ENCODE data around the gene SUCO.
"Not testable (repeated sequence)": the region's sequence is repeated elsewhere in the genome, so short reads cannot be mapped to it uniquely, and the experiment has no call there.

SUCO gene

DNA sequence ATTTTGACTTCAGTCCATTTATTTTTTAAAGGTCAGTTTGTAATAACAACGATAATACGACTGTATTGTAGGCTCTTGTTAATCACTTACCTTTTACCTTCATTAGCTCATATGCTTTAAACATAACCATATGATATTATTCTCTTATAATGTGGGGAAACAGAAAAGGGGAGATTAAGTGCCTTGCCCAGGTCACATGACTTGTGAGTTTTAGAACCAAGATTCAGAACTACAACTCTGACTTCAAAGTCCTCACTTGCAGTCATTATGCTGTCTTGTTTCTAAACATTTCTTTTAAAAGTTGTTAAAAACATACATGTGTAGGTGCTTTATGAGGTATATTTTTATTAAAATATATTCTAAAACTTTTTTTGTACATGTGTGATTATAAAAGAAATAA, 41.1 kb downstream of the SUCO start:
- DNase-seq, result no peak

DNA sequence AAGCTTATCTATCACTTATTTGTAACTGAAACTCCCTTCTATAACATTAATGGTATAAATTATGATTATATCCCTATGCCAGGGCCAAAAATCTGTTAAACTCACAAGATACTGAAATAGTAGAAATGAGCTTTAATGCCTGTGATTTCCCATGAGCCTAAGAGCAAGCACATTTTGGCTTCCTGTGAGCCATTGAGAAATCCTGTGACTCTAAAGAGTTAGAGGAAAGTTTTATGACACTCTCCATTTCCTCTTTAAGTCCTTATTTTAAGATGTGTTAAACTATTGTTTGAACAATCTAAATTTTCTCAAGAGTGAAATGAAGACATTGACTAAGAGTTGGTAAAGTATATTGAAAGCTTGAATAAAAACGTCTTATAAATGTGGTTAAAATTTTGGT, 45.6 kb downstream of the SUCO start:
- DNase-seq, result no peak

DNA sequence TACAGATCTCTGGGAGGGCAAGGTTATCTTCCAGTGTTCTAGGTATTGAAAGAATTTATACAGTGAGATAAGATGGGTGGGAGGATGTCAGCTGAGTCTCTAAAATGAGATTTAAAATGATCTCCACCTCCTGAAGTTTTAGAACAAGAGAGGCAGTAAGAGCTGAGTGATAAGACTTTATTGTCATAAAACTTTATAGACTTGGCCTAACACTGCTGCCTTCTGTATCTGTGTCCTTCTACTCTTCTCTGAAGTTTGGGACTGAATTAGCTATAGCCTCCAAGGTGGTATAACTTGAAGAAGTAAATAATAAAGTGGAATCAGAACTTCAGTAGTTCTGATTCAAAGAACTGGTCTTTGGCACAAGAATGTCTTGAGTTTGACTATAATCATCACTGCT, 48.3 kb downstream of the SUCO start:
- no peak for DNase-seq

DNA sequence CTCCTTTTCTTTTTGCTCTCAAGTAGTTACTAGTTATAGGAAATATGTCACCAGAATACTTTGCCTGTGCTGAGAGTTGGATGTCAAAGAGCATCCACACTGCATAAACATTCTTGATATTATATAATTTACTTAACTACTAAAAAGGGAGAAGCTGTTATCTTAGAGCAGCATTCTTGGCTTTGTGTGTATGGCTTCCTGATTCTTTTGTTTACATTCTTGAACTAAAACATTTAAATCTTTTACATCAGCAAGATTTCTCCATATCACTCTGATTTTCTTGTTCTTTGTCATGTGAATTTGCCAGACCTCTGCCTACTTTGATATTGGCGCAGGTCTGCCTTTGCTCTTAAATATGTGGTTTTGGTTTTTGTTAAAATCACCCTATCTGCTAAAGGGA, 48.8 kb downstream of the SUCO start:
- peak; percentile 22 for DNase-seq

DNA sequence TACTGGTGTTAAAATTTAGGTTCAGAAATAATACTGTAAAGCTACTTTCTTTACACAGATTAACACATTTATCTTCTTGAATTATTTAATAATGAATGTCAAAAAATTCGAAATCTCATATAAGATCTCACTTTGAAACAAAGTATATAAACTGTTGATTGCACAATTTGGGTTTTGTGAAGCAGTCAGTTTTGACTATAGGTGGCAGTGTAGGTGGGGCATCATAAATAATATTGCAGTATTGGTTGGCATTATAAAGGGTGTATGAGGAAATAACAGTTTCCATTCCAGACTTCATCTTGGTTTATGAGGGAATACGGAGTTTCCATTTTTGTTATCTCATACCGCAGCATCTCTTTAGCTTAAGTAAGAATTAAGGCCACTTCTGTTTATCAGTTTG, 49.9 kb downstream of the SUCO start:
- no peak for DNase-seq

DNA sequence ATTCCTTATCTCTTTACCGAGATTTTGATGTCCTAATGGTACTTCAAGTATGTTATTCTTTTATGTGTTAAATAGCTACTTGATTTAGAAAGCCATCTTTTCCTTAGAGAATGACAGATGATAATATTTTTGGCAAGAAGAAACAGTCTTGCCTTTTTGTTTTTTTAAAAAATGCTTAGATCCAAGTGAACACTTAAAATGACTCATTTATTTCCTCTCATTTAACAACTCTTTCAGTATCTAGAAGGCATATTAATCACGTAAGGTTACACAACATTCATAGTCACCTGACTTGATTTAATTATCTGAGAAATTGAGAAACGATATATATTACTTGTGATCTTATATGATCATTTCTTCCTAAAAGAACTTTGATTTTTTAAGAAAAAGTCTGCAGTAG, 52.4 kb downstream of the SUCO start:
- DNase-seq, result no peak

DNA sequence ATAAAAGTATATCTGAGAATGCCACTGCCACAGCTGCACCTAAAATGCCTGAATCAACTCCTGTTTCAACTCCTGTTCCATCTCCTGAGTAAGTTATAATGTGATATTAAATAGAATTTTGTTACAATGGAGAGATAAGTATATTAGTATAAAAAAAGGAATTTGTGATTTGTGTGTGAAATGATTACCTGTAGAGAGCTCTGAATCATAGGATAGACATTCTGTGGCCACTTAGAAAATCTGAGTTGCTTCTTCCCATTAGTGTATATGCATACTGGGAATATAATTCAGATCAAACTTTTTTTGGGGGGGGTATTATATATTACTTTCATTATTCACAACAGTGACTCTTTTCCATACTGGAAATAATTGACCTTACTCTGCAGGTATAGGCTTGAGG, 52.9 kb downstream of the SUCO start:
- DNase-seq, result no peak

DNA sequence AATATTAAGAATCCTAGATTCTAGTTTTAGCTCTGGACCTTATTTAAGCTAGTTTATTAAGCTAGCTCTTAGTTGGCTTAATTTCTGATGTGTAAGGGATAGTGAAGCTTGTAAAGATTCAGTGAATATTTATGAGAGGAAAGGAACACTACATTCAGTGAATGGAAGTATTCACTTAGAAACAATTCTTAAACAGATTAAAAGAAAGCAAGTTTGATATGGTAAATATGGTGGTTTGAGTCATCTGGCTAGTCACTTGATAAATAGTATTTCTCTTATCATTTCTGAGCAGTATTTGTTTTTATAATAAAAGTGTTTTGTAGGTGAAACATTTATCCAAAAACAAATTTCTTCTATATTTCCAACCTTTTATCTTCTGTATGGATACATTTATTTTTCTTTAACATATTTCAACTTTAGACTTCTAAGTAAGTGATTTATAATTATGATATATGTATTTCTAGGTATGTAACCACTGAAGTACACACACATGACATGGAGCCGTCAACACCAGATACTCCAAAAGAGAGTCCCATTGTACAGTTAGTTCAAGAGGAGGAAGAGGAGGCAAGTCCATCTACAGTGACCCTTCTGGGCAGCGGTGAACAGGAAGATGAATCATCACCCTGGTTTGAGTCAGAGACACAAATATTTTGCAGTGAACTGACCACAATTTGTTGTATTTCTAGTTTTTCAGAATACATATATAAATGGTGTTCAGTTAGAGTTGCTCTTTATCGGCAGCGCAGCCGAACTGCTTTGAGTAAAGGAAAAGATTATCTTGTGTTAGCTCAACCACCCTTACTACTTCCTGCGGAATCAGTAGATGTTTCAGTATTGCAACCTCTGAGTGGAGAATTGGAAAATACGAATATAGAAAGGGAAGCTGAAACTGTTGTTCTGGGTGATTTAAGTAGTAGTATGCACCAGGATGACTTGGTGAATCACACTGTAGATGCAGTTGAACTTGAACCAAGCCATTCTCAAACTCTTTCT, 55.6 kb downstream of the SUCO start:
- DNase-seq, result peak; percentile 75

DNA sequence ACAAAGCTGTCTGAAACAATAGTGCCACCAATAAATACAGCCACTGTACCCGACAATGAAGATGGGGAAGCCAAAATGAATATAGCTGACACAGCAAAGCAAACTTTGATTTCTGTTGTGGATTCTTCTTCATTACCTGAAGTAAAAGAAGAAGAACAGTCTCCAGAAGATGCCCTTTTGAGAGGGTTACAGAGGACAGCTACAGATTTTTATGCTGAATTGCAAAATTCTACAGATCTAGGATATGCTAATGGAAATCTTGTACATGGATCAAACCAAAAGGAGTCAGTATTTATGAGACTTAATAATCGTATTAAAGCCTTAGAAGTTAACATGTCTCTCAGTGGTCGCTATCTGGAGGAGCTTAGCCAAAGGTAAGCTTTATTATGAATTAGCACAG, 56.6 kb downstream of the SUCO start:
- DNase-seq, result no peak

DNA sequence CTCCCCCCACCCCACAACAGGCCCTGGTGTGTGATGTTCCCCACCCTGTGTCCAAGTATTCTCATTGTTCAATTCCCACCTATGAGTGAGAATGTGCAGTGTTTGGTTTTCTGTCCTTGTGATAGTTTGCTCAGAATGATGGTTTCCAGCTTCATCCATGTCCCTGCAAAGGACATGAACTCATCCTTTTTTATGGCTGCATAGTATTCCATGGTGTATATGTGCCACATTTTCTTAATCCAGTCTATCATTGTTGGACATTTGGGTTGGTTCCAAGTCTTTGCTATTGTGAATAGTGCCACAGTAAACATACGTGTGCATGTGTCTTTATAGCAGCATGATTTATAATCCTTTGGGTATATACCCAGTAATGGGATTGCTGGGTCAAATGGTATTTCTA, 58.5 kb downstream of the SUCO start:
- not testable (repeated sequence) for DNase-seq

DNA sequence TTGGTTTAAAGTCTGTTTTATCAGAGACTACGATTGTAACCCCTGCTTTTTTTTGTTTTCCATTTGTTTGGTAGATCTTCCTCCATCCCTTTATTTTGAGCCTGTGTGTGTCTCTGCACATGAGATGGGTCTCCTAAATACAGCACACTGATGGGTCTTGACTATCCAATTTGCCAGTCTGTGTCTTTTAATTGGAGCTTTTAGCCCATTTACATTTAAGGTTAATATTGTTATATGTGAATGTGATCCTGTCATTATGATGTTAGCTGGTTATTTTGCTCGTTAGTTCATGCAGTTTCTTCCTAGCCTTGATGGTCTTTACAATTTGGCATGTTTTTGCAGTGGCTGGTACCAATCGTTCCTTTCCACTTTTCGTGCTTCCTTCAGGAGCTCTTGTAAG, 62.1 kb downstream of the SUCO start:
- DNase-seq, result not testable (repeated sequence)

DNA sequence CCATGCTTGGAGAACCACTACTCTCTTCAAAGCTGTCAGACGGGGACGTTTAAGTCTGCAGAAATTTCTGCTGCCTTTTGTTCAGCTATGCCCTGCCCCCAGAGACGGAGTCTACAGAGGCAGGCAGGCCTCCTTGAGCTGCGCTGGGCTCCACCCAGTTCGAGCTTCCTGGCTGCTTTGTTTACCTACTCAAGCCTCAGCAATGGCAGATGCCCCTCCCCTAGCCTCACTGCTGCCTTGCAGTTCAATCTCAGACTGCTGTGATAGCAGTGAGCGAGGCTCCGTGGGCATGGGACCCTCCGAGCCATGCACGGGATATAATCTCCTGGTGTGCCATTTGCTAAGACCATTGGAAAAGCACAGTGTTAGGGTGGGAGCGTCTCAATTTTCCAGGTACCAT, 63.8 kb downstream of the SUCO start:
- DNase-seq, result not testable (repeated sequence)

DNA sequence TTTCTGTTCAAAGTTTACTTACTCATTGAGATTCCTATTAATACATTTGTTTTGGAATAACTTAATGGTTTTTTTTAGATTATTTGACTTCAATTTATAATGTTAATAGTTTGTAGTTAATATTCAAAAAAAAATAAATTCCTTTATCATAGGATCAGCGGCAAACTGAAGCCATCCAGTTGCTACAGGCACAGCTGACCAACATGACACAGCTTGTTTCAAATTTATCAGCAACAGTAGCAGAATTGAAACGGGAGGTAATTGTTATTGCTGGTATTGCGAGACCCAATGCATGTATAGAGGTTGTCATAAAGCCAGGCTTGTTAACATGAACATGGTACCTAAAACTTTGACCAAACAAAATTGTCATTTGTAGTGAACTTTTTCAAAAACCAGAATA, 67.0 kb downstream of the SUCO start:
- no peak for DNase-seq

DNA sequence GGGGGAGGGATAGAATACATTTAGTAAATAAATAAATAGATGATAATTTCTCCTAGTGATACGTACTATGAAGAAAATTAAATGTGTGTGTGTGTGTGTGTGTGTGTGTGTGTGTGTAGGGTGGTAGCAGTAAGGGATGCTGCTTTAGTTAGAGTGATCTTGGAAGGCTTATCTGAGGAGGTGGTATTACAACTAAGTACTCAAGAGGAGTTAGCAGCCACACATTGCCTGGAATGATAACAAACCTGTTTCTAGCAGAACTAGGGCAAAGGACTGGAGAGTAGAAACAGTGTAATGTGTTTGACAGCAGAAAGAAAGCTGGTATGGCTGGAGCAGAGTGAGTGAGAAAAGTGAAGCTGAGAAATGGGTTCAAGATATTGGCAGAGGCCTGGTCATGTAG, 67.7 kb downstream of the SUCO start:
- no peak for DNase-seq

DNA sequence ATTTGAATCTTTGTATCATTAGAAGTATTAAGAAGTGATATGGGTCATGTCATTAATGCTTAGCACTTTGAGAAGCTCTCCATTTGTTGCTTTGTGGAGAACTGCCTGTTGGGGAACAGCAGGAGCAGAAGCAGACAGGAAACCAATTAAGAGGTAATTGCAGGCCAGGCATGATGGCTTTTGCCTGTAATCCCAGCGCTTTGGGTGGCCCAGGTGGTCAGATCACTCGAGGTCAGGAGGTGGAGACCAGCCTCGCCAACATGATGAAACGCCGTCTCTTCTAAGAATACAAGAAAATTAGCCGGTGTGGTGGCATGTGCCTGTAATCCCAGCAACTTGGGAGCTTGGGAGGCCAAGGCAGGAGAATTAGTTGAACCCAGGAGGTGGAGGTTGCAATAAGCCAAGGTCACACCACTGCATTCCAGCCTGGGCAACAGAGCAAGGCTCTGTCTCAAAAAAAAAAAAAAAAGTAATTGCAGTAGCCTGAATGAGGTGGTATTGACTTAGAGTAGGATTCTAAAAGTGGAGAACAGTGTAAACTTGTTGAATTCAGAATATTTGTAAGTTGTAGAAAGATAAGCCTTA, 68.2 kb downstream of the SUCO start:
- no peak for DNase-seq

DNA sequence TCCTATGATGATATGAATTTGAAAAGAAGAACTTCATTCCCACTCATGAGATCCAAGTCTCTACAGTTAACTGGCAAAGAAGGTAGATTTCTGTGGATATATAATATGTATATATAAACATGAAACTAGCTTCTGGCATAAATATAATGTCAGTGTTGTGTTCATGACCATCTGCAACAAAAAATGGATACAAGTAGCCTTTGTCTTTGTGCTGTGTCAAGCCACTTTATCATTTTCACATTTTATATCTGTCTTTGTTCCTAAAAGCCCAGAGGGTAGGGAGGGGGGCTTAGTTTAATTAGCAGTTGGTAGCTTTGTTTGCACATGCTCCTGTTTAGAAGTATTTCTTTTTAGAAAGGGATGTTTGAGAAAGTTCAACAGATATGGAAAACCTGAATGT, 69.8 kb downstream of the SUCO start:
- no peak for DNase-seq

DNA sequence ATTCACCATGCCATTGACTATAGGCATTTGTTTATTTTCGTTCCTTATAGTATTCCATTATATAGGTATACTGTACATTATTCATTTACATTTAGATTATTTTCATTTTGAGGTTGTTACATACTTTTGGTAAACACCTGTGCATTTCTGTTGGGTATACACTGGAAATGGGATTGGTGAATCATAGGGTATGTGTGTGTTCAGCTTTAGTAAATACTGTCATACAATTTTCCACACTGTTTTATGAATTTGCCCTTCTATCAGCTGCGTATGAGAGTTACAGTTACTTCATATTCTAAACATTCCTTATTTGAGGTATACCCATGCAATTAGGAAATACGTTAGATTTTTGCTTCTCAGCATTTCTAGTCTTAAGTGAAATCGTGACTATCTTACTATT, 70.9 kb downstream of the SUCO start:
- DNase-seq, result no peak

DNA sequence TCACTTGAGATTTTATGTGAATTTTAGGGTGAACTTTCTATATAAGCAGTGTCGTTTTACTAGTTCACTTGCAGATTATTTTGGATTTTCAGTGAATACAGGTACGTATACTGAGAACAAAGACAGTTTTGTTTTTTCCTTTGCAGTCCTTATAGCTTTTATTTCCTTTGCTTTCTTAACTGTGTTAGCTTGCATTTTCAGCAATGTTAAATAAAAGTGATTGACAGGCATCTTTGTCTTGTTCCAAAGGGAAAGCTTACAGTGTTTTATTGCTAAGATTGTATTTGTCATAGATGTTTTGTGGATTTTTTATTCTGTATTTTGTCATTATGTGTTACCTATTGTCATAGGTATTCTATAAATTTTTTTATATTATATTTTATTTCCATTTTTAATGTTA, 72.7 kb downstream of the SUCO start:
- DNase-seq, result no peak

DNA sequence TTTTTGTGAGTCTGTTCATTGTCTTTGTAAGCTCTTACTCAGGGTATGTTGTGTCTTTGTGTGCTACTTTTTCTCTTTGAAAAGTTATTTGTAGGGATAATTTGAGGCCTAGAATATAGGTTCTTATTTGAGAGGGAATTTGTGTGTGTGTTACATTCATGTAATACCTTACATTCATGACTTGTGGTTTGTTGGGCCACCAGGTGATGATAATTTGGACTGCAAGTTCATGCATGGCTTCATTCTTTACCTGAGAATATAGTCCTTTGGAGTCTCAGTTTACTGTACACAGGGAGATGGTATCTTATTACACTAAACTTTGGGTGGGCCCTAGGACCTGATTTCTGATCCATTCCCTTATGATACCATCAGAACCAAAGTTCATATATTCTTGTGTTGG, 74.2 kb downstream of the SUCO start:
- DNase-seq, result no peak

DNA sequence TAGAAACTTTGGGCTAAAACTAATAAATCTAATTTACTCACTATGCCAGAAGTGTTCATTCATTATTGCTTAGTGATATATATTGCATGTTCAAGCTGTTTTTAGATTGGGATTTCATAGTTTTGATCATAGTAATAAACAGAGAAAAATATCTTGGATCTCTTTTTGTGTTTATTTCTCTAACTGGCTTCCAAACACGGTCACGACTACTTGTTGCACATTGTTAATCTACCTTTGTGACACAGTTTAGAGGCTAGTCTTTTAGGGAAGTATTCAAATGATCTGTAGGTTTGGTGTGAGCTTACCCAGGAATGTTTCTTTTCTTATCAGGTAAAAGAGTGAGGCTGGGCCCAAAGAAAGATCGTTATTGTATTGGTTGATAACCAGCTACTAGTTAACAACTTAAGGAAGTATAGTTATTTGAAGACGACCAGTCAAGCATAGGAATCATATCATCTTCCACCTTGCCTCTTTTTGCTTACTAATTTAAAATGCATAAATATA, 75.2 kb downstream of the SUCO start:
- DNase-seq, result no peak

DNA sequence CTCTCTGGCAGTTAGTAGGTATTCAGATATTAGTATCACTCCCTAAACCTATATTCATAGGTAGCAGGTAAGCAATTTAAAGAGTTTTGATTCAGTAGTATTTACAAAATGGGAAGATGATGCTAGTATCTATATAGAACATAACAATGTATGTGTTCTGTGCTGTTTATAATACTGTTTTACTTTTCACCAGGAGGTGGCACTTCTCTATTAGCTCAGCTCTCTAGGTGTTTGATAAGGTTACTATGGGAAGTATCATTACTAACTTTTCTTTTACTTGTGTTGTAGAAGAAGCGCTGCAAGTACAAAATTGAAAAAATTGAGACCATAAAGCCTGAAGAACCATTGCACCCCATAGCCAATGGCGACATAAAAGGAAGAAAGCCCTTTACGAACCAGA, 76.6 kb downstream of the SUCO start:
- DNase-seq, result peak; percentile 41

DNA sequence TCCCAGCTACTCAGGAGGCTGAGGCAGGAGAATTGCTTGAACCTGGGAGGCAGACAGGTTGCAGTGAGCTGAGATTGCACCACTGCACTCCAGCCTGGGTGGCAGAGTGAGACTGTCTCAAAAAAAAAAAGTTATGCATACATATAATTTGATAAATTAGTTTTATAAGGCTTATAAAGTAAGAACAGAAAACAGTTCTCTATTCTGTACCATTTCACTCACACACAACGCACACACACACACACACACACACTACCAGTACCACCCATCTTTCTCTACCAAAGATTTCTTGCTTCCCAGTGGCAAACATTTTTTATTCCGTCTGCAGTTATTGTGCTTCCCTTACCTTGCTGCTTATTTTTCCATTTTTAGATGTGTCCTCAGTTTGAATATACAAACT, 79.5 kb downstream of the SUCO start:
- no peak for DNase-seq

DNA sequence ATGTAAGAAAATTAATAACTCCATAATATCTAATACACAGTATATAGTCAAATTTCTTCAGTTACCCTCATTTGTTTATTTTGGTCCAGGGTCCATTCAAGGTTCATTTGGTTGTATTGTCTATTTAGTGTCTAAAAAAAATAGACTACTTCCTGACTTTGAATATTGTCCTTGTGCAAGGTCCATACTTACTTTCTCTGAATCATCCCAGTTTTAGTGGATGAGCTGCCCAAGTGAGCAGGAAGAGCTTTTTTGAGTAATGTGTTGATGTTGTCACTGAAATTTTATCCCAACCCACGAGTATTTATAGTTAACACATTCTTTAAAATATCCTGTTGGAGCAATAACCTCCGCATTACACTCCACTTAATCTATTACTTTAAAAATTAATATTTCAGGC, 80.3 kb downstream of the SUCO start:
- DNase-seq, result no peak

DNA sequence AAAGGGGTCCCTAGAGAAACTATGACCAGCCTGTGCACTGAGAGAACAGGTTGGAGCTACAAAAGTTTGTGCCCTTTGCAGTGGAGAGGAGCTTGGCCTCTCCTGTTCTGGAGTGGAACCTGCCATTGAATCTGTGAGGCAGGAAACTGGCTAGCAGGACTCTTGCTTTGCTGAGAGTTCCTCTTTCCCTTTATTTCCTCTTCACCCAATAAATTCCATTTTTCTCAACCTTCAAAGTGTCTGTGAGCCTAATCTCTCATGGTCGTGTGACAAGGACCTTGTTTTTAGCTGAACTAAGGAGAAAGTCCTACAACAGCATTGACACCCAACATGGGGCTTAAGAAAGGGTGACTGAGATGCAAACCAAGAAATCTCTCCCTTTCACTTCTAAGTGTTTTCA, 83.2 kb downstream of the SUCO start:
- no peak for DNase-seq

DNA sequence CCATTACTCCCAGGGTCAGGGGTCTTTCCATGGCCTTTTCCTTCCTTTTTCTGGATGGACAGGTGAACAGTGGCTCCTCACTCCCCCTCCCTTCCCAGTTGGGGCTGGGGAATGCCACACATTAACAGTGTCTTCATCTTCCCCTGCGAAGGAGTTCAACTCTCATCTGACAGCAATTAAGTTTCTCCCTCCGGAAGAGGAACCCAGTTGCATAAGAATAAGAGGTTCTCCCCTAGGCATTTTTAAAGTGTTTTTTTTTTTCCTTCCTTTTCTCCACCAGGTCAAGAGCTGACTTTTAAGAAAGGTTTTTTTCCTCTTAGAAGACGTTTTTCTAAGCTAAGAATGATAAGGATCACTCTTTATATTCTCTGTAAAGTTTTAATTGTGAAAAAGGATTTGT, 83.7 kb downstream of the SUCO start:
- DNase-seq, result no peak
